A673 (cell line): Measurements from ENCODE around the gene PPP2R3B.

Source experiments
- EZH2 ChIP-seq: fragments of 200-600 bp; sonication (generic); IDR thresholded peaks from 2 replicates; pipeline ENCODE4 v1.6.1; 2017; ENCODE audit warnings: borderline replicate concordance, low read depth, mild to moderate bottlenecking, mixed read lengths, antibody characterized with exemption, low read length; ENCODE audit not compliant: poor library complexity, severe bottlenecking
- TF ChIP-seq, protein P1 (sequence below): fragments of 300-800, 200-600 bp; sonication (generic); conservative IDR thresholded peaks from 2 replicates; pipeline ENCODE4 v1.5.1; 2017; ENCODE audit warnings: low read depth, mild to moderate bottlenecking, antibody characterized with exemption, low read length, moderate library complexity, mixed read lengths

DNA sequence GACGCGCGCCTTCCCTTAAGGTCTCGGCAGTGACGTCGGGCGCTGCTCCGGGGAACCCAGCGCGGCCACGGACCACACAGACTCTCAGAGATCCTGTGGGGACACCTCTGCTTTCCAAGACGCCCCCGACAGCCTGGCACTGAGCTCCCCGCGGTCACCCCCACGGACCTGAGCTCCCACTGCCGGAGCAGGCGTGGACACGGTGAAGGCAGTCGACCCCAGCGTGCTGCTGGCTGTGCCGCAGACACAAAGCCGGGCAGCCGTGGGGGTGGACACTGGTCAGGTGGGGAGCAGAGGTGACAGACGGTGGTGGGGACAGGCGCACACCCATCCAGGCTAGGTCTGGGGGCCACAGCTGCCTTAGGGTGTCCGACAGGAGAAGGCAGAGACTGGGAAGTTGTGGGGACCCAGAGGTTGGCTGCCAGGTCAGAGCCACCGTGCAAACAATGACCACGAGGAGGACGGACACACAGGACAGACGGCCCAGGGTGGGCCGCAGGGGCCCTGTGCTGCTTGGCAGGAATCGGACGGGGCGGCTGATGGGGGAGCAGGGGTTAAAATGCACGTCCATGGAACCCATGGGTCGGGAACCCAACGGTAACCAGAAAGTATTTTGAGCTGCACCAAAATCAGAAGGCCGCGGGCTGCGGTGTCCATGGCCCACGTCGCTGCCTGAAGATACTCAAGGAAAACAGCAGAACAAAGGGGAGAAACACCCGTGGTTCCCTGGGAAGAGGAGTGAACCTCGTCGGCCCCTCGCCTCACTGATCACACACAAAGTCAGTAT is 51.5 kb downstream of the PPP2R3B start:
- TF ChIP-seq, protein P1, sequence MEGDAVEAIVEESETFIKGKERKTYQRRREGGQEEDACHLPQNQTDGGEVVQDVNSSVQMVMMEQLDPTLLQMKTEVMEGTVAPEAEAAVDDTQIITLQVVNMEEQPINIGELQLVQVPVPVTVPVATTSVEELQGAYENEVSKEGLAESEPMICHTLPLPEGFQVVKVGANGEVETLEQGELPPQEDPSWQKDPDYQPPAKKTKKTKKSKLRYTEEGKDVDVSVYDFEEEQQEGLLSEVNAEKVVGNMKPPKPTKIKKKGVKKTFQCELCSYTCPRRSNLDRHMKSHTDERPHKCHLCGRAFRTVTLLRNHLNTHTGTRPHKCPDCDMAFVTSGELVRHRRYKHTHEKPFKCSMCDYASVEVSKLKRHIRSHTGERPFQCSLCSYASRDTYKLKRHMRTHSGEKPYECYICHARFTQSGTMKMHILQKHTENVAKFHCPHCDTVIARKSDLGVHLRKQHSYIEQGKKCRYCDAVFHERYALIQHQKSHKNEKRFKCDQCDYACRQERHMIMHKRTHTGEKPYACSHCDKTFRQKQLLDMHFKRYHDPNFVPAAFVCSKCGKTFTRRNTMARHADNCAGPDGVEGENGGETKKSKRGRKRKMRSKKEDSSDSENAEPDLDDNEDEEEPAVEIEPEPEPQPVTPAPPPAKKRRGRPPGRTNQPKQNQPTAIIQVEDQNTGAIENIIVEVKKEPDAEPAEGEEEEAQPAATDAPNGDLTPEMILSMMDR = no peak
- no peak for TF ChIP-seq EZH2
